HT-29 (cell line): ENCODE measurements around the gene GRN. TPM values are rescaled to one million over a fixed set of nuclear protein-coding genes. Genes with fewer than 3 reads are reported as not detected.

Source experiments
- small RNA-seq: library from RNA; depleted of rRNA; stranded (forward); fragments of <200 nt; gene quantifications from one replicate; pipeline ENCODE3, GENCODE V24; 2014
- total RNA-seq: library from RNA; depleted of rRNA; stranded (reverse); fragments of >200 nt; shearing (Covaris generic); gene quantifications from 2 replicates; pipeline ENCODE4 v1.2.3, GENCODE V29; 2014; rRNA removed

The GRN gene
- total RNA-seq, 1 experiment from 2014 or later, result 637 TPM

Small RNAs within 50 kb of the gene (small RNA-seq; reads per million reads assigned to genes)
- gene RF00012 (1.4 reads per million, percentile 50 among the genes with 10 or more reads in this experiment), gene RNU6-453P (not detected)

Other genes starting within 250 kb of the GRN start
- gene HDAC5, start 221.7 kb upstream of the GRN start, total RNA-seq, result 54.8 and 56.3 TPM in 2 replicates
- 5.8 and 7.8 TPM in 2 replicates for gene HROB, start 203.4 kb upstream of the GRN start, total RNA-seq
- 0.03 TPM in 1 of 2 replicates, not detected in the other for gene ASB16, start 174.6 kb upstream of the GRN start, total RNA-seq
- gene TMUB2, start 158.3 kb upstream of the GRN start, total RNA-seq, result 41.9 and 45.4 TPM in 2 replicates
- gene ATXN7L3, start 145.4 kb upstream of the GRN start, total RNA-seq, result 70.5 and 82.7 TPM in 2 replicates
- gene UBTF, start 125.6 kb upstream of the GRN start, total RNA-seq, result 61.8 and 65.2 TPM in 2 replicates
- not detected in 2 replicates for gene SLC4A1, start 77.2 kb upstream of the GRN start, total RNA-seq
- gene RUNDC3A, start 36.7 kb upstream of the GRN start, total RNA-seq, result 0.16 and 0.36 TPM in 2 replicates
- gene SLC25A39, start 20.5 kb upstream of the GRN start, total RNA-seq, result 387 and 399 TPM in 2 replicates
- 2.1 and 3.0 TPM in 2 replicates for gene FAM171A2, start 18.6 kb downstream of the GRN start, total RNA-seq
- 0.05 TPM in 1 of 2 replicates, not detected in the other for gene ITGA2B, start 44.3 kb downstream of the GRN start, total RNA-seq
- 13.1 and 13.9 TPM in 2 replicates for gene GPATCH8, start 158.1 kb downstream of the GRN start, total RNA-seq
- 0.47 and 1.0 TPM in 2 replicates for gene FZD2, start 212.2 kb downstream of the GRN start, total RNA-seq